Tibial nerve (tissue), 4 donors: ENCODE results near the gene CLEC16A. TPM values are rescaled to one million over a fixed set of nuclear protein-coding genes. Genes with fewer than 3 reads are reported as not detected.
A peak's percentile ranks its signal among the peaks of the same experiment; 100 is the strongest.

Experiments
- DNase-seq, 2 donors: peaks; one replicate each; pipeline ENCODE4 v3.0.0-alpha.2; 2019; ENCODE audit warnings: low spot score in 2 of 2
- H3K27ac ChIP-seq, 4 donors: fragments of 200-600 bp; sonication (generic) in 3 of 4; one replicate each; pipeline ENCODE4 v1.5.1; 2017 to 2019; ENCODE audit warnings: mild to moderate bottlenecking in 1 of 4
- H3K27me3 ChIP-seq, 2 donors: fragments of 200-600 bp; sonication (generic) in 1 of 2; one replicate each; pipeline versions ENCODE4 v1.5.1 to v1.6.0; 2017 to 2019
- H3K36me3 ChIP-seq, 3 donors: fragments of 200-600 bp; sonication (generic); one replicate each; pipeline ENCODE4 v1.5.1; 2018 to 2019
- H3K4me1 ChIP-seq, 4 donors: fragments of 200-600 bp; sonication (generic) in 3 of 4; one replicate each; pipeline ENCODE4 v1.5.1; 2017 to 2019
- H3K4me3 ChIP-seq, 4 donors: fragments of 200-600 bp; sonication (generic) in 3 of 4; one replicate each; pipeline ENCODE4 v1.5.1; 2017 to 2019; ENCODE audit warnings: mild to moderate bottlenecking in 1 of 4, moderate library complexity in 1 of 4
- H3K9me3 ChIP-seq, 4 donors: fragments of 200-600 bp; sonication (generic) in 3 of 4; one replicate each; pipeline ENCODE4 v1.5.1; 2017 to 2019
- CTCF ChIP-seq, 5 experiments: fragments of 200-600 bp in 3 of 5; fragments of 450-650 bp in 2 of 5; sonication (generic) in 3 of 5; IDR thresholded peaks; one replicate each; pipeline ENCODE4 v1.5.1; 2016 to 2019; ENCODE audit warnings: antibody characterized with exemption in 5 of 5, mild to moderate bottlenecking in 3 of 5, moderate library complexity in 2 of 5
- EP300 ChIP-seq, 2 donors: sonication (generic); formaldehyde crosslinking; IDR thresholded peaks; one replicate each; pipeline ENCODE4 v1.6.1; 2017; ENCODE audit warnings: antibody characterized with exemption in 2 of 2, mild to moderate bottlenecking in 1 of 2
- POLR2A ChIP-seq, 2 donors: fragments of 450-650 bp; IDR thresholded peaks; one replicate each; pipeline ENCODE4 v1.6.1; 2017; ENCODE audit warnings: antibody characterized with exemption in 2 of 2, mild to moderate bottlenecking in 2 of 2, moderate library complexity in 2 of 2
- WGBS, 2 donors: methylation state at CpG; one replicate each; pipeline ENCODE4 v1.1.5; 2018; 5-methylcytosine and 5-hydroxymethylcytosine counted together
- total RNA-seq, 4 donors: library from RNA; depleted of rRNA; stranded (reverse); fragments of >200 nt; gene quantifications; one replicate each; pipeline ENCODE4 v1.1.0, GENCODE V29; 2016

CLEC16A gene
- total RNA-seq, 4 donors from 2014 or later = 37.4 to 70.2 (median 55.2) TPM

GRCh38 chr16:10934325-10935107 lies 9.8 kb upstream of the CLEC16A start:
- Histone ChIP-seq H3K4me1 (peaks cover 0 to 70% (median 34%) of the 10 kb centered on the region in 4 donors), H3K27me3 (no peaks in the 10 kb centered on the region), H3K36me3 (peaks cover 0 to 54% (median 0%) of the 10 kb centered on the region in 3 donors), H3K9me3 (no peaks in the 10 kb centered on the region), H3K4me3 (no peak overlapping the region), H3K27ac (no peak overlapping the region)
- WGBS, 2 donors = 94 to 99% methylated on average over 12 to 13 of the region's 13 CpGs
- no peak for DNase-seq
- TF ChIP-seq EP300 (IDR thresholded peaks at IDR 0.05) (no peak), CTCF (IDR thresholded peaks at IDR 0.05) (no peak), POLR2A (IDR thresholded peaks at IDR 0.05) (no peak)

- Histone ChIP-seq H3K36me3 (peaks cover 0 to 47% (median 0%) of the 10 kb centered on the region in 3 donors), H3K4me1 (peaks cover 0 to 72% (median 41%) of the 10 kb centered on the region in 4 donors), H3K27ac (peak overlapping the region in 1 of 4 donors; percentile 34), H3K27me3 (no peaks in the 10 kb centered on the region), H3K9me3 (no peaks in the 10 kb centered on the region), H3K4me3 (no peak overlapping the region)
- DNase-seq = no peak
- WGBS, 2 donors = 48 to 53% methylated on average over 7 of the region's 7 CpGs
- no peak for TF ChIP-seq CTCF (IDR thresholded peaks at IDR 0.05)
- TF ChIP-seq EP300 (IDR thresholded peaks at IDR 0.05) = no peak
- no peak for TF ChIP-seq POLR2A (IDR thresholded peaks at IDR 0.05)
Measured at GRCh38 chr16:10935226-10935915, 9.0 kb upstream of the CLEC16A start.

GRCh38 chr16:10936272-10936984 lies 7.9 kb upstream of the CLEC16A start:
- Histone ChIP-seq H3K9me3 (no peaks in the 10 kb centered on the region), H3K36me3 (peaks cover 0 to 36% (median 0%) of the 10 kb centered on the region in 3 donors), H3K27me3 (no peaks in the 10 kb centered on the region), H3K27ac (peak overlapping the region in 2 of 4 donors; percentile 46 to 90), H3K4me1 (peaks cover 0 to 78% (median 45%) of the 10 kb centered on the region in 4 donors), H3K4me3 (no peak overlapping the region)
- DNase-seq = no peak
- 46 to 59% methylated on average over 8 of the region's 8 CpGs for WGBS, 2 donors
- TF ChIP-seq EP300 (IDR thresholded peaks at IDR 0.05) (no peak), CTCF (IDR thresholded peaks at IDR 0.05) (no peak), POLR2A (IDR thresholded peaks at IDR 0.05) (no peak)

- peaks cover 0 to 28% (median 0%) of the 10 kb centered on the region in 3 donors for H3K36me3 ChIP-seq
- peak overlapping the region in 3 of 4 donors; percentile 50 to 90 (median 90) for H3K27ac ChIP-seq
- no peaks in the 10 kb centered on the region for H3K27me3 ChIP-seq
- no peak for DNase-seq
- H3K4me3 ChIP-seq = peak overlapping the region in 2 of 4 donors; percentile 5 to 90
- H3K9me3 ChIP-seq = no peaks in the 10 kb centered on the region
- TF ChIP-seq POLR2A (IDR thresholded peaks at IDR 0.05) (no peak), CTCF (IDR thresholded peaks at IDR 0.05) (no peak)
- WGBS, 2 donors = 52% methylated on average over 11 of the region's 11 CpGs
- peaks cover 0 to 78% (median 45%) of the 10 kb centered on the region in 4 donors for H3K4me1 ChIP-seq
Measured at GRCh38 chr16:10937068-10937859, 7.1 kb upstream of the CLEC16A start.
